Activated CD8-positive, alpha-beta memory T cell treated with anti-CD3 and anti-CD28 coated beads, Interleukin-2, amount 50 U/mL, for 24 hours (primary cell): ENCODE results near the gene AMDHD1.
"Not testable (repeated sequence)": the region's sequence is repeated elsewhere in the genome, so short reads cannot be mapped to it uniquely, and the experiment has no call there.

Experiments used
- DNase-seq: peaks from one replicate; pipeline ENCODE4 v3.0.0-alpha.2; 2020; ENCODE audit errors: extremely low read depth

AMDHD1 gene

DNA sequence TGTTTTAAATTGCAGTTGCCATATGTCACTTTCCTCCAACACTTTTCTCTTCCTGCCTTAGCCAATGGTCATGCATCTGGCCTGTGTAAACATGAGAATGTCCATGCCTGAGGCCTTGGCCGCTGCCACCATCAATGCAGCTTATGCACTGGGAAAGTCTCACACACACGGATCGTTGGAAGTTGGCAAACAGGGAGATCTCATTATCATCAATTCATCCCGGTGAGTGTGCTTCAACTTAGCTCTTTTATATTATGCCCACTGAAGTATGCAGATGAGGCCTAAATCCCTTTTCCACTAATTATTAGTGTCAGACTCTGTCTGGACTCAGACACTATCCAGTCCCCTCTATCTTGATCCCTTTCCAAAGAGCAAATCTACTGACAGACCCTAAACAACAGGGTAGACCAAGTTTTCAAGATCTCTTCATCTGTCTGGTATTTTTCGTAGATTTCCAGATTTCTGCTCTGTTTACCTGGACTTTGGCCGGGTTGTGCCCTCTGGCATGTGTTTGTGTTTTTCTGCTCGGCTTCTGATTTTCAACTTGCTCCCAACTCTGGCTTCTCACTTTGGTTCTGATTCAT is 23.2 kb downstream of the AMDHD1 start:
- no peak for DNase-seq

DNA sequence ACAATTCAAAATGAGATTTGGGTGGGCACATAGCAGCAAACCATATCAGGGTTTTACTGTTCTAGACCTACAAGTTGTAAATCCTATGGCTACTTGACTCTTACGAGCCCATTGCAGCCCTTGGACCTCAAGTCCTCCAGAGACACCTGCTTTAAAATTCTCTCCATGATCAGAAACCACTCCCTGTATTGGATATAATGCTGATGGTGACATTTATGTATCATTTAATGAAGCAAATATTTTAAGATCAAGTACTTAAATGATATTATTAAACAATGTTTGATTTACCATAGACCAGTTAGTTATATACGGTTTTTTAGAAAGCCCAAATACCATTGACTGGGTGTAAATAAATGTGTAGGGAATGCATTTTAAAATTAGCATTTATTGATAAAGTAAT is 24.2 kb downstream of the AMDHD1 start:
- no peak for DNase-seq

DNA sequence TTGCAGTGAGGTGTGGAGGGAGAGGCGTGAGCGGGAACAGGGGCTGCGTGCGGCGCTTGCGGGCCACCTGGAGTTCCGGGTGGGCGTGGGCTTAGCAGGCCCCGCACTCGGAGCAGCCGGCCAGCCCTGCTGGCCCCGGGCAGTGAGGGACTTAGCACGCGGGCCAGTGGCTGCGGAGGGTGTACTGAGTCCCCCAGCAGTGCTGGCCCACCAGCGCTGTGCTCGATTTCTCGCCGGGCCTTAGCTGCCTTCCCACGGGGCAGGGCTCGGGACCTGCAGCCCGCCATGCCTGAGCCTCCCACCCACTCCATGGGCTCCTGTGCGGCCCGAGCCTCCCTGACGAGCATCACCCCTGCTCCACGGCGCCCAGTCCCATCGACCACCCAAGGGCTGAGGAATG is 26.0 kb downstream of the AMDHD1 start:
- not testable (repeated sequence) for DNase-seq

DNA sequence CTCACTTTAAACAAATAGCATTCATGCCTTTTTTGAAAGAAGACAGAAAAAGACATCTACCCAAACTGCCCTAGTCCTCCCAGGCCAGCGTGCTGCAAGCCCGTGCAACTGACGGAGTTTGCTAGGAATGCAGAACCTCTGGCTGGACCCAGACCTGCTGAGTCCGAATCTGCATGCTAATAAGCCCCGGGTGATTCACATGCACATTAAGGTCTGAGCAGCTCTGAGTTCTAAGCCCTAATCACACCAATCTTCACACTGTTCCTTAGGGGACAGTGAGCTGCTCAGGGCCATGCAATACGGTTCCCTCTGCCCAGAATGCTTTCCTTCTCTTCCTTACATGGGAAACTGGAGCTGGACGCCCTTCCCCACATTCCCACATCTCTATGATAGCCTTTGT is 27.8 kb downstream of the AMDHD1 start:
- DNase-seq: no peak

DNA sequence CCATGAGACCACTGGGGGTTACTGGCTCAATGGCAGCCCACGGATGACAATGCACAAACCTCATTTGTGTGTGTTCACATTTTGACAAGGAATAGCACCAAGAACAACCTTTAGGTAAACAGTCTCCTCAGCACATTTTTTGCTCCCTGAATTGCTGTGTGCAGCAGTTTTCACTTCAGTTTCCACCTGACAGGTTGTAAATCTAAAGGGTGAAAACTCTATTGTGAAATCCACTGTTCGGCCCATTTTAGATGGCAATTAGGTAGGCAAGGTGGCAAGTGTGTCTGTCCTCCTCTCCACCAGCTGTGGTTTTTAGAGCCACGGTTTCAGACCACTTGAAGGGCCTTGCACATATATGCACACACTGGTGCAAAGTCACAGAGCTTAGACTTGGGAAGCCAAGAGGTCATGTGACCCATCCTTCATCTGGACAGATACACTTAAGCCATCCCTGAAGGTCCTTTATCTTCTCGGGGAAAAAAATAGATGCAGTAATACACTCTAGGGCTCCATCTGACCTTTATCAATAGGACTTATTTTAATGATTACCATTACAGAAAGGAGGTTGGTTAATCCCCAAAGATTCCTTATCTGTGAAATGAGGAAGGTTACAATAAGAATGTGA is 29.8 kb downstream of the AMDHD1 start:
- no peak for DNase-seq

DNA sequence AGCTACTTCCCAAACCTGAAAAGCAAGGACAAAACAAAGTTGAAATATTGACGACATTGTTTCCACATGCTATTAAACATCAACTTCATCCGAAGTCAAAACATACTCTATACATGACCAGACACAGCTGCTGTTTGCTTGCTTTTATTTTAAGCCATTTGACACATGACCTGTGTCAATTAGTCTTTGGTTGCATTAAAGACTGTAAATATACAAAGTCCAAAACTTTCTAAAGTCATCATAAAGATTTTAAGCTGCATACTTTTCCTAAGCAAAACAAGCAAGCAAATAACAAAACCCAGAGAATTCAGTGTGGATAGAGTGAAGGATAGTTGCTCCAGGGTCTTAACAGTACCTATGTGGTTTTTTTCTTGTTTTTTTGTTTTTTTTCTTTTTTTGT is 31.2 kb downstream of the AMDHD1 start:
- no peak for DNase-seq

DNA sequence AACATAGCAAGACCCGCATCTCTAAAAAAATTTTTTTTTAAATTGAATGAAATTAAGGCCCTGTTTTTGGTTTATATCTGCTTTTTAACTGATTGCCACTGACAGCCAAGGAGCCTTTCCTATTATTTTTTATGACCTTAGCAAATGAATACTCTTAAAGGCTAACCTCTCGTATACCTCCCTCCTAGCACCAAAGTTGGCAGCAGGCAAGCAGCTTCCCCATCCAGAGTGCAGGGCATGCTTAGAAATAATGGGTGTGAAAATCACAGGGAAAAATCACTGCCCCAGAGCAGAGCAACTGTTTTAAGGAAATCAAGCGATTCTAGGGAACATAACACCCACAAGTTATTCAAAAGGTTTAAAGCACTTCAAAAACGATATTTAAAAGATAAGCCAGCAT is 32.4 kb downstream of the AMDHD1 start:
- DNase-seq: no peak

DNA sequence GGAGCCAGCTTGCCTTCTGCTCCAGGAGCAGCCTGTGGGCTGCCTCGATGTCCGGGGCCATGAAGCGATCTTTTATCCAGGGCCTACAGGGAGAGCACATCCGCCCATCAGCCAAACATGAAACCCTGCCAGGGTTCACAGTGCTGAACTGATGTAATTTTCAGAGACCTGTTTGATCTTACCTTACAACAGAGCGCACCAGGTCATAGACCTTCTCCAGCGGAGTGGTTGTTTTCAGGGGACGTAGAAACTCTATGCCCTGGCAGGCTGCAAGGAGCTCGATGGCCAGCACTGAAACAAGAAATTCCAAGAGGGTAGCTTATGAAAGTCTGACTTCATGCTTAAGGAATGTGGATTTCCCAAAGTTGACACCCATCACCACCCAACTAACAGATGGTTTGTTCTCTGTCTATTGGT is 33.3 kb downstream of the AMDHD1 start:
- no peak for DNase-seq

DNA sequence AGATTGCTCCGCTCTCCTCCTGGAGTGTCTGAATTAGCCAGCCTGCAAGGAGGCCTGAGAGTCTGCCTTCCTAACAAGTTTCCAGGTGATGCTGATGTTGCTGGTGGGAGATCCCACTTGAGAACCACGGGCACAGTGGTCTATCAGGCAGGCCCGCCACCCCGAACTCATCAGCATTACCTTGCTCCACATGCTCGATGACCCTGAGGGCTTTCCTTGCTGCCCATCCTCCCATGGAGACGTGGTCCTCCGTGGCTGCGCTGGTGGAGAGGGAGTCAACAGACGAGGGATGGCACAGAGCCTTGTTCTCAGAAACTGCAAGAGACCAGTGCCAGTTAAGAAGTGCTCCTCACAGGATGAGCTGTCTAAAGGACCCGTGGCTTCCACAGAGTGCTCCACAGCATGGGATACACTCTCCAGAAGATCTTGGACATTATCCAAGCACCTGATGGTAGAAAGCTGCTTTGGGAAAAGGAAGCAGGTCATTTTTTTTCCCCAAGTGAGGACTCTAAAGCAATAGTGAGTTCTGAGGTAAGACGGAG is 34.7 kb downstream of the AMDHD1 start:
- DNase-seq: no peak

DNA sequence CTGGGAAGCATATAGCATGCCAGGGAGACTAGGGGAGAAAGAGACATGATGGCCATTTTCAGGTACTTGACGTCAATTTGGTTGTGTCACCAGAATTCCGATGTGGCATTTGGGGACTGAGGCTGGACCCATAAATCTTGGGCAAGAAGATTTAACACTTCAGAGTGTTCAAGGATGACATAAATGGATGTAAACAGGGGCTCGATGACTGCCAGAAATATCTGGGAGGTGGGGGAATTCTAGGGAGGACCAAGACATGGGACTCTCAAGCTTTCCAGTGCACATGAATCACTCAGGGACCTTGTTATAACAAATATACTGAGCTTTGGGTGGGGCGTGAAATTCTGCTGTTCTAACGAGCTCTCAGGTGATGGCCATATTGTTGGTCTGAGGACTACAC is 35.2 kb downstream of the AMDHD1 start:
- no peak for DNase-seq

DNA sequence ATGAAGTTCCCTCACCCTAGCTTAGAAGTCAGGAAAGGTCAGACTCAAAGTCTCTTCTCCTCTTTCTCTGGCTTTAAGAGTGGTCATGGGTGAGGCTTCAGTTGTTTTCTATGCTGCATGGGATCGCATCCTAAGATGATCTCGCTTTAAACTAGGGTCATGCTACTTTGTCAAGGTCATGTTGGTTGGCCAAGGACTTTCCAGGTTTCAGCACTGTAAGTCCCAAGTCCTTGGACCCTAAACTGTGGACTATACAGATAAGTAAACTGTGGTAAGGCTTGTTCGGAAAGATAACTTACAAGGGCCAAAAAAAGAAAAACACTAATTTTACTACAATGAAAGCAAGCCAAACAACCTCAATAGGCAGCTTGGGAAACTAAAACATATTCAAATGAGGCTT is 35.6 kb downstream of the AMDHD1 start:
- no peak for DNase-seq

DNA sequence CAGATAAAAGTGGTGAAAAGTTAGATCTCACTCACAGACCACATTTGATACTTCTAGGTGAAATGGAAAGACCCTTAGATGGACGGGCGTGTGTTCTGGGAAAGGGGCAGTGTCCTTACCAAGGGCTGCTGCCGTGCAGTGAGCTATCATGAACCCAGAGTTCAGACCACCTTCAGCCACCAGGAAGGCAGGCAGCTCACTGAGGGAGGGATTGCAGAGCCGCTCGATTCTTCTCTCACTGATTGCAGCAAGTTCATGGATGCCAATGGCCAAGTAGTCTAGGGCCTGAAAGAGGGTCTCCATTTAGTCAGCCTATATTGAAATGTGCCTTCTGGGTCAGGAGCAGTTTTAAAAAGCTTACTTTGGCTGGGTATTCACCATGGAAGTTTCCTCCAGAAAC is 37.3 kb downstream of the AMDHD1 start:
- DNase-seq: no peak

DNA sequence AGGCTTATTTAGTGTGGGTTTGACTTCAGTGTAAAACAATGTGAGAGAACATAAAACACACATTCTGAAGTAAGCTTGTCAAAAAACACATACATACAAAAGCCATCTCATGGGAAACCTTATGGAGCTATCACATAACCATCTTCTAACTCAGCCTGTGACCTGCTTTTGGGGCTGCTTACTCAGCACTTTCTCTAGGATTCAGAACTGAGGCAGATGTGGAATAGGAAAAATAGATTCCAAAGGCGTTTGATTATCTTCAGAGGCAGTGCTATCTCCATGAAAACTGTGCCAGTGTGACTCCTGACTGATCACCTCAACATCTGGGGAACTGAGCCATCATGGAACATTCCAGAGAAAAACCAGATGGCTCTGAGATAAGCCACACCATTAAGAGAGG is 39.5 kb downstream of the AMDHD1 start:
- no peak for DNase-seq

DNA sequence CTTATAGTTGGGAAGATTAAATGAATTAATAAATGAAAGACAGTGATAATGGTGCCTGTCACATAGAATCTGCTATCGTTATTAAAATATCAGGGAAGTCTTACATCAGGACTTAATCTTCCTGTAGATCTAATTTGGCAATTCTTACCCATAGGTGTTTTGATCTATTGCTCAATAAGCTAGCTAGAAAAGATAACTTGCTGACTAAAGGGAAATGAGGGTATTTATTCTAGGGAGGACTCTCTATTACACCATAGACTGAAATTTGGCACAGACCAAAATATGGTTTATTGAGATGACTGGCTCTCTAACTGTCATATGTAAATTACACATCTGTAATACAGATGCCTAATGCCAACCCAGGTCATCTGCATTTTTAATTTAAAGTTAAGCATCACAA is 41.6 kb downstream of the AMDHD1 start:
- DNase-seq: no peak

DNA sequence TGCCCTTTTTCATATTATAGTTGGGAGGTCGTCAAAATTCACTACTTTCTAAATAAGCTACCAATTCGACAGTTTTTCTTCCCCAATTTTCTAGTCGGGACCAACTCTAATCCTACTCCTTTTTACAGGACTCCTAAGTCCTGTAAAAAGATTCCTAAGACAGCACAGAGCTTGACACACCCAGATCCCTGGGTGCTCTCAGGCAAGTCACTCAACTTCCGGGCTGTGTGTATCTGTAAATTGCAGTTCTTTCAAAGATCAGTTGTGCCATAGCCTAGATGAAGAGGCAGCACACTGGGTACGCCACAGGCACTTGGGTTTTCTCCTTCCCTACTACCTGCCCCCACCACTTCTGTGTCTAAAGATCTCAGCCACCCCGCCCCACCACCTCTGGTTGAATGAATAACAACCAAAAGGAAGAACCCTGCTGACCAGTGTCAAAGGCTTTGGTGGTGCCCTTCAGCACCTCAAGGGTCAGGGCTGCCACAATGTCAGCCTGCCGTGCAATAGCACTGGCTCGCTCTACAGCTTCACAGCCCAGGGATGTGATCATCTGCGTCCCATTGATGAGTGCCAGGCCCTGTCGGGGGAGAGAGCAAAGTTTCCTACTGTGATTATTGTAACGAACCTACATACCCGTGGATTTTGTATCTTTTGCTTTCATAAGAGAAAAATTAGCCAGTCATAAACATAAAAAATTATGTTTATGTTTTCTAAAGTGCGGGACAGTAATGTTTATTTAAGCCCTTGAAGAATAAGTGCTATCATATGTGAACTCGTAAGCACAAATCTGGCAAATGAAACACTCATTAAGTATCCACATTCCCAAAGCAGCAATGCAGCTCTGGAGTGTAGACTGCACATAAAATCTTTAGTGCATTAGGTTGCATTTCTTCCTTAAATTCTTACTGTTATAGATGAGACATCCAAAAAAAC is 43.8 kb downstream of the AMDHD1 start:
- no peak for DNase-seq

DNA sequence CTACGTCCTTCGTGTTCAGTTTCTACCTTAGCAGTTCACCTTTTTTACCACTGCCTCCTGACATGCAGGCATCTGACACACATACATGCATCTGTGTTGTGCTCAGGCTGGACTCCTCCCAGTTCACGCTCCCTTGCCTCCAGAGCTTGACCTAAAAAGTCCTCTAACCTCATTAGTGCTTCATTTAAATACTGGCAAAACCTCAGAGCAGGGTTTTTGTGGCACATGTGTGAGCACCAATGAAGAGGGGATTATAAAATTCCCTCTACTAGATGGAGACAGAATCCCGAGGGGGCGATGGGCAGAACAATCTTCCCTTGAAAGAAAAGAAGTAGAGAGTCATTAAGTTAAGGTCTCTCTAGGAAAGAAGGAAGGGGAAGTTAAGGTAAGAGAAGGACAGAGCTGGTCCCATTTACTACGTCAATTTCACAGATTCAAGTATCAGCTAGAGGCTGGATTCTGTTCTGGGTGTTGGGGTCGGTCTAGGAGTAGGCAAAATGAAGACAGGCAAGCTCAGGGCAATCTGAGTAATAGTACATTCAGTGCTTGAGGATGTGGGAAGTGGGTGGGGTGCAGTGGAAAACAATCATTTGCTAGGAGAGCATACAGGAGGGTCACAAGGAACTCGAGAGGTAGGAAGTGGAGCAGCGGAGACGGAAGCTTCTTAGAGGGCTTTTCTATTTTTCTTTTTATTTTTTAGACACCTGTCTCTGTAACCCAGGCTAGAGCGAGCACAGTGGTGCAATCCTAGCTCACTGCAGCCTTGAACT is 45.6 kb downstream of the AMDHD1 start:
- no peak for DNase-seq

DNA sequence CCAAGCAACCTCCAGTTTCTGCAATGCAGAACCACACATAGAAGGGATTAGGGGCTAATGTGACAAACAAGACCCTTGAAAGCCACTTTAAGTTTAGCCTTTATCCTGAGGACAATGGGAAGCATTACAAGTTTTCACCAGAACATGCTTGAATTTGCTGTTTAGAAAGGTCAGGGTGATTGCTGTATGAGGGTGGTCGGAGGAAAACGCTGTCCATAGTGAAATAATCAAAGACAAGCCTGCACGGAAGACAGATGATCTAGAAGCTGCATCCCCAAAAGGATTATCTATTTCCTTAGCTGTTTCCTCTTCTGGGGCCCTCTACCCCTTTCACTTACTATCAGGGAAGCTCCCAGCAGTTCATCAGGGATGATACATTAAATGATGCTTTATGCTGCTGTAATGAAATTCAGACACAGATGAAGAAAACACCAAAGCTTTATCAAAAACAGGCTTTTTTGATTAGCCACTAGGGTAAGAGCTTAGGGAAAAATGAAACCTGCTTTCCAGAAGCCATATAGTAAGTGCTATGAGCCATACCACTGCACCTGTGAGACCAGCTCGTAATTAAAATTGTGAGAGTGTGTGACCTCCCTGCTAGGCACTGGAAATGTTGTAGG is 46.5 kb downstream of the AMDHD1 start:
- no peak for DNase-seq

DNA sequence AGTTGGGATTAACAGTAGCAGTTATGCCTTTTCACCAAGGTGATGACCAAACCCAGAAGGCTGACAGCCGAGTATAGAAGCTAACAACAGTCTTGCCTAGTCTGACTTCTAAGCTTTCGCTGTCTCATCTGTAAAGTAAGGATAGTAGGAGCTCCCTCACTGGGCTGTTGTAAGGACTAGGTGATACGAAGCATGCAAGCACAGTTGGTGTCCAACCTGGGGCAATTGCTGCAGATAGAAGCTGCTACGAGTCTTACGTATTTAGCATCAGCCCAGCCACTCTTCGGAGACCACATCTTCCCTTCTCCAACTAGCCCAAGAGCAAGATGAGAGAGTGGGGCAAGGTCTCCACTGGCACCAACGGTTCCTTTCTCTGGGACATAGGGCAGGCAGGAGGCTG is 47.0 kb downstream of the AMDHD1 start:
- DNase-seq: no peak

DNA sequence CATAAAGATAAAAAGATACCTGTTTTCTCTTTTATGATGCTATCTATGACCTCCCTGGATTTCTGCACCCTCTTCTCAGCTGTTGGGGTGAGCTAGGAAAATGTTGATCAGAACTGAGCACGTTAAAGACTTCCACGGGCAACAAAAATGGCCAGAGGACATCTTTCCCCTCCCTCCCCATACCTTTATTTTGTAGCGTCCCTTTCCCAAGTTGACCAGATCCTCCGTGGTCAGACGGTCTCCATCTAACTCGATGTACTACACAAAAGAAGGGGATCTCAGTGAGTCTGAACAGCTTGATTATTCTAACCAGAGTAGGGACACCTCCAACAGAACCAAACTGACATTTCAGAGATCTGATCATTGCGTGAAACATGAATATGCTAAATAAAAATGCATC is 50.8 kb downstream of the AMDHD1 start:
- DNase-seq: no peak

DNA sequence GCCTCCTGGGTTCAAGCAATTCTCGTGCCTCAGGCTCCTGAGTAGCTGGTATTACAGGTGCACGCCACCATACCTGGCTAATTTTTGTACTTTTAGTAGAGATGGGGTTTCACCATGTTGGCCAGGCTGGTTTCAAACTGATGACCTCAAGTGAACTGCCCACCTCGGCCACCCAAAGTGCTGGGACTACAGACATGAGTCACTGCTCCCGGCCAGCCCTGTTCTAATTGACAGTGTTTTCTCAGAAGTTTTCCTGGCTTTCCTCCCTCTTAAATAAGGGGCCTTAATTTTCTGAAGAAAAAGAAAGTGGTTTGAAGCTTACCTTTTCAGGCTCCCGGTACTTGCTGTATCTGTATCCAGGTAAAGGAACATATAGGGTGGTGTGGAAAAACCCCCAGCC is 51.3 kb downstream of the AMDHD1 start:
- DNase-seq: no peak

DNA sequence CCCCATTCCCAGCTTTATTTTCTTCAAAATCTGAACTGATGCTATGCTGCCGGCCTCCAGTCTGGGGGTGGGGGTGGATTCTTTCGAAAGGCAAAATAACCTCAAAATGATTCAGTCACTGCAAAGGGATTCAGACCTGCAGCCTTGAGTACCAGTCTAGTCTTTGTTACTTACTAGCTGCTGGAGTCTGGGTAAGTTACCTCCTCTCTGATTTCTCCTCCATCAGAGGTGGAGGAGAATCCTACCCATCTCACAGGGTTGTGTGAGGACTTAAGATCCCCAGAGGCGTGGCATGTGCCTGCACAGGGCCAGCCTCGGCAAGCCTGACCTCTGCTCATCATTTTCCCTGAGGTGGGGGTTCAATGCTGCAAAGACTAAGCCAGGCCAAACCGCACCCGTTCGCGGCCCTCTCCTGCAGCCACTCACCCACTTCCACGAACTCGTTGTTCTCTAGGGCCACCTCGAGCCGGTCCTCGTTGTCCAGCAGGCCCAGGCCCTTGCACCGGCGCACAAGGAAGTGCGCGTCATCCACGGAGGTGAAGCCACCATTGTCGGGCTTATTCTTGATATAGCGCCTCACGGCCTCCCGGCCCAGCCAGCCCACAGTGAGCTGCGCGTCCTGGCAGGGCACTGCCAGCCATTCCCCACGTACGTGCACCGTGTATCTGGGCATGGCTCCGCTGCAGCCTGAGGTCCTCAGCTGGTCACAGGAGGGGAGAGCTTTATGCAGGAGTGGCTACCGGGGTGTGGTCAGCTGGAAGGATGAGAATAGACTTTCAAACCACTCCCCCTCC is 52.3 kb downstream of the AMDHD1 start:
- DNase-seq: no peak
